ENCODE data around the gene PIGM.

The PIGM gene

DNA sequence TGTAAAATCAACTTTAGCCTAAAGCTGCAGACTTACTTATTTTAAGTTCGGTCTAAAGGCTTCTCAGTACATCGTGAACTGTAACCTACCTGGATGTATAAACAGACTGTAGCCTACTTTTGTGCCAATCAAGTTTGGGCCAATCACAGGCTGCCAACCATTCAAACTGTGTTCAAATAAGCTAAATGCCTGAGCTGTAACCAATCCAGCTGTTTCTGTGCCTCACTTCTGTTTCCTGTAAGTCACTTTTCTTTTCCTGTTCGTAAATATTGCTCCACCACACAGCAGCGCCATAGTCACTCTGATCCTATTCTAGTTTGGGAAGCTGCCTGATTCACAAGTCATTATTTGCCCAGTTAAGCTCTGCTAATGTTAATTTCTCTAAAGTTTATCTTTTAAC, 40.3 kb downstream of the PIGM start:
- no peak overlapping the region for H3K4me3 ChIP-seq (ENCODE audit: low read depth, low read length)
- DNase-seq (ENCODE audit: low read depth), result peak; percentile 17
- TF ChIP-seq, protein P1, sequence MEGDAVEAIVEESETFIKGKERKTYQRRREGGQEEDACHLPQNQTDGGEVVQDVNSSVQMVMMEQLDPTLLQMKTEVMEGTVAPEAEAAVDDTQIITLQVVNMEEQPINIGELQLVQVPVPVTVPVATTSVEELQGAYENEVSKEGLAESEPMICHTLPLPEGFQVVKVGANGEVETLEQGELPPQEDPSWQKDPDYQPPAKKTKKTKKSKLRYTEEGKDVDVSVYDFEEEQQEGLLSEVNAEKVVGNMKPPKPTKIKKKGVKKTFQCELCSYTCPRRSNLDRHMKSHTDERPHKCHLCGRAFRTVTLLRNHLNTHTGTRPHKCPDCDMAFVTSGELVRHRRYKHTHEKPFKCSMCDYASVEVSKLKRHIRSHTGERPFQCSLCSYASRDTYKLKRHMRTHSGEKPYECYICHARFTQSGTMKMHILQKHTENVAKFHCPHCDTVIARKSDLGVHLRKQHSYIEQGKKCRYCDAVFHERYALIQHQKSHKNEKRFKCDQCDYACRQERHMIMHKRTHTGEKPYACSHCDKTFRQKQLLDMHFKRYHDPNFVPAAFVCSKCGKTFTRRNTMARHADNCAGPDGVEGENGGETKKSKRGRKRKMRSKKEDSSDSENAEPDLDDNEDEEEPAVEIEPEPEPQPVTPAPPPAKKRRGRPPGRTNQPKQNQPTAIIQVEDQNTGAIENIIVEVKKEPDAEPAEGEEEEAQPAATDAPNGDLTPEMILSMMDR (IDR thresholded peaks at IDR 0.05; ENCODE audit: insufficient read depth, low read depth, low read length, missing control alignments), result no peak

DNA sequence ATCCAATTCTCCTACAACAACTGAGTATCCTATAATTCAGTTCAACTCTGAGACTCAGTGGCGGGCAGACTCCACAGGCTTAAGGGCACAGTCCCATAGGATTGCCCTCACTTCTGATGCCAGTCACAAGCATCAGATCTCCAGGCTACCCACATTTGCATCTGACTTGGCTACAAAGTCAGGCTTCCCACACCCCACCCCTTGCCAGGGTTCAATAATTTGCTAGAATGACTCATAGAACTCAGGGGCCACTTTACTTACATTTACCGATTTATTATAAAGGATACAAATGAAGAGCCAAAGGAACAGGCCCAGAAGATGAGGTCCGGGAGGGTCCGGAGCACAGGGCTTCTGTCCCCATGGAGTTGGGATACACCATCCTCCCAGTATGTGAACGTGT, 41.8 kb downstream of the PIGM start:
- TF ChIP-seq, protein P1 (IDR thresholded peaks at IDR 0.05; ENCODE audit: insufficient read depth, low read depth, low read length, missing control alignments), result no peak
- no peak for DNase-seq (ENCODE audit: low read depth)
- H3K4me3 ChIP-seq (ENCODE audit: low read depth, low read length), result no peak overlapping the region

DNA sequence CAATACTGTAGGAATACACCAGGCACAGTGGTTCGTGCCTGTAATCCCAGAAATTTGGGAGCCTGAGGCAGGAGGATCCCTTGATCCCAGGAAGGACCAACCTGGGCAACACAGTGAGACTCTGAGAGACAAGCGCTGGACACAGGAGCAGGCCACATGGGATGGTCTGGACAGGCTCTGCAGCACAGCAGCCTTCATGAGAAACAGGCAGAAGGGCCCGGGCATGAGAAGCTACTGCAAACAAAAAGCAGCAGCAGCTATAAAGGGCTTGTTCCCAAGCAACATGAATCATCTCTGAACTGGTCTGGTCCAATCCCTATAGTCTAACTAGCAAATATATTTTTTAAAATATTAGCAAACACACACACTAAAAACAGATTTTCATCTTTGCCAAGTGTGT, 42.2 kb downstream of the PIGM start:
- TF ChIP-seq, protein P1 (IDR thresholded peaks at IDR 0.05; ENCODE audit: insufficient read depth, low read depth, low read length, missing control alignments), result no peak
- no peak overlapping the region for H3K4me3 ChIP-seq (ENCODE audit: low read depth, low read length)
- DNase-seq (ENCODE audit: low read depth), result no peak

DNA sequence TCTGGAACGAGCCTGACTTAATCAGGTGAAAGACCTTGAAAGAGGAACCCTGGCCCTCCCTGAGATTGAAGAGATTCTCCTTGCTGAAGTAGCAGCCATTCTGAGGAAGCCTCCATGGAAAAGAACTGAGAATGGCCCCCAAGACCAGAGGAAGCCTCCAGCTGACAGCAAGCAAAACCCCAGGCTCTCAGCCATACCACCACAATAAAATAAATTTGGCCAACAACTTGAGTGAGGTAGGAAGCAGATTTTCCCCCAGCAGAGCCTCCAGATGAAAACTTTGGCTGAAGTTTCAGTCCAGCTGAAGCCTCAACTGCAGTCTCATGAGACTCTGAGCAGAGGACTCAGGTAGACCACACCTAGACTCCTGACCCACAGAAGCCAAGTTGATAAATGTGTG, 43.8 kb downstream of the PIGM start:
- no peak overlapping the region for H3K4me3 ChIP-seq (ENCODE audit: low read depth, low read length)
- TF ChIP-seq, protein P1 (IDR thresholded peaks at IDR 0.05; ENCODE audit: insufficient read depth, low read depth, low read length, missing control alignments), result no peak
- no peak for DNase-seq (ENCODE audit: low read depth)

DNA sequence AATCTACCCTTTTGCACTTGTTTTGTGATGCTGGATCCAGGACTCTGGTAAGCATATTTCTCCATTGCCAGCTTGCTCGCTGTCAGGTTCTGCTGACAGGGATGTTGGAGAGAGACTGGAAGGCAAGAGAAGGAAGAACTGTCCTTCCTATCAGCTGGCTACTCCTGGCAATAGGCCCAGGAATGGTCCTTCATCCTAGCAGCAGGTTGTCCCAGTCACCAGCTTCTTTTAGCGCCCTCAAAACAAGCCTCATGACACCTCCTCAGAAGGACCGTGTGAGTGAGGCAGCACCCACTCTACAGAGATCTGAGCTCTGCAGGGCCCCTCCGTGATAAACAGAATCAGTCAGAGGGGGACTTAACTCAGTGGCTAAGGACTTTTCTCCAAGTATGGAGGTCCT, 44.6 kb downstream of the PIGM start:
- no peak overlapping the region for H3K4me3 ChIP-seq (ENCODE audit: low read depth, low read length)
- TF ChIP-seq, protein P1 (IDR thresholded peaks at IDR 0.05; ENCODE audit: insufficient read depth, low read depth, low read length, missing control alignments), result no peak
- no peak for DNase-seq (ENCODE audit: low read depth)

DNA sequence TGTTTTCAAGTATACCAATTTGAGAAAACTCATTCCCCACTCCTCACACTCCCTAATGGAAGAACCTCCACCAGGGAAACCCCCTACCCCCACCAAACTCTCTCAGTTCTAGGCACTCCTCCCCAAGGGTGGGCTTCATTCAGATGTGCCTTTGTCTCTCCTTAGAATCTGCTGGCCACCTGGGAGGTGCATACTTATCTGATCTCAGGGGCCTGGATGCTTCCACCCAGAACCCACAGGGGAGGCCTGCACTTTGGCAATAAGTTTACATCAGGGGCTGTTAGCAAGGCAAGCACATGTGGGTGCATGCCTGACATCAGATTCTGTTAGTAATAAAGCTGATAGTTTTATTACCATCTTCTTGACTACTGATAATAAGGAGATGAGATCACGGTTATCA, 45.3 kb downstream of the PIGM start:
- TF ChIP-seq, protein P1 (IDR thresholded peaks at IDR 0.05; ENCODE audit: insufficient read depth, low read depth, low read length, missing control alignments), result no peak
- no peak overlapping the region for H3K4me3 ChIP-seq (ENCODE audit: low read depth, low read length)
- DNase-seq (ENCODE audit: low read depth), result no peak

DNA sequence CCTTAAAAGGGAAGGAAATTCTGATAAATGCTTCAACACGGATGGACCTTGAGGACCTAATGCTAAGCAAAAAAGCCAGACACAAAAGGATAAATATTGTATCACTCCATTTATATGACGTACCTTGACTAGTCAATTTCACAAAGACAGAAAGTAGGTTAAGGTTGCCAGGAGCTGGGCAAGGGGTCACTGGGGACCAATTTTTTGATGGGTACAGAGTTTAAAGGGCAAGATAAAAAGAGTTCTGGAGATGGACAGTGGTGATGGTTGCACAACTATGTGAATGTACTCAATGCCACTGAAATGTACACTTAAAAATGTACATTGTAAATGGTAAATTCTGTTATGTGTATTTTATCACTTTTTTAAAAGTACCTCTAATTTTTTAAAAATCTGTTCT, 45.7 kb downstream of the PIGM start:
- no peak overlapping the region for H3K4me3 ChIP-seq (ENCODE audit: low read depth, low read length)
- no peak for DNase-seq (ENCODE audit: low read depth)
- TF ChIP-seq, protein P1 (IDR thresholded peaks at IDR 0.05; ENCODE audit: insufficient read depth, low read depth, low read length, missing control alignments), result no peak
